NOMO-1 treated with dmso at 0.1 percent for 144 hours (cell line): ENCODE data around the gene ZIM2.
"Not testable (repeated sequence)": the region's sequence is repeated elsewhere in the genome, so short reads cannot be mapped to it uniquely, and the experiment has no call there.

Experiments used
- DNase-seq: peaks from one replicate; lab custom pipeline; 2025; ENCODE audit not compliant: unreplicated experiment; lab: John Stamatoyannopoulos, UW

Gene ZIM2

GRCh38 chr19:56840451-56841192 is at the start of gene ZIM2, which contains the start of gene PEG3:
Gene ZIM2 (minus strand): TSS chr19:56840726. CDS start chr19:56824277, 16,449 bp downstream.
Gene PEG3 (minus strand): TSS chr19:56840726. CDS start chr19:56824655, 16,071 bp downstream.
- no peak for DNase-seq

GRCh38 chr19:56885173-56885985 is 44.9 kb upstream of the ZIM2 start:
- DNase-seq = no peak

GRCh38 chr19:56884441-56884840 is 43.9 kb upstream of the ZIM2 start:
- no peak for DNase-seq

GRCh38 chr19:56880592-56881190 is 40.2 kb upstream of the ZIM2 start:
- no peak for DNase-seq

GRCh38 chr19:56877069-56877715 is 36.7 kb upstream of the ZIM2 start:
- DNase-seq = no peak

- DNase-seq = no peak
Measured at GRCh38 chr19:56875717-56876116, 35.2 kb upstream of the ZIM2 start.

GRCh38 chr19:56874530-56874929 is 34.0 kb upstream of the ZIM2 start:
- no peak for DNase-seq

- no peak for DNase-seq
Measured at GRCh38 chr19:56873493-56873892, 33.0 kb upstream of the ZIM2 start.

- DNase-seq = no peak
Measured at GRCh38 chr19:56869886-56870285, 29.4 kb upstream of the ZIM2 start.

GRCh38 chr19:56868446-56868845 is 27.9 kb upstream of the ZIM2 start:
- DNase-seq = no peak

- no peak for DNase-seq
Measured at GRCh38 chr19:56866538-56866937, 26.0 kb upstream of the ZIM2 start.

GRCh38 chr19:56864443-56865125 is 24.1 kb upstream of the ZIM2 start:
- DNase-seq = no peak

- no peak for DNase-seq
Measured at GRCh38 chr19:56862741-56863140, 22.2 kb upstream of the ZIM2 start.

- DNase-seq = not testable (repeated sequence)
Measured at GRCh38 chr19:56860409-56860808, 19.9 kb upstream of the ZIM2 start.

- no peak for DNase-seq
Measured at GRCh38 chr19:56858026-56858425, 17.5 kb upstream of the ZIM2 start.

GRCh38 chr19:56856822-56857221 is 16.3 kb upstream of the ZIM2 start:
- no peak for DNase-seq

GRCh38 chr19:56852361-56852760 is 11.8 kb upstream of the ZIM2 start:
- DNase-seq = not testable (repeated sequence)

GRCh38 chr19:56848166-56848565 is 7.6 kb upstream of the ZIM2 start:
- DNase-seq = no peak

- DNase-seq = no peak
Measured at GRCh38 chr19:56842412-56842811, 1.9 kb upstream of the ZIM2 start.

- DNase-seq = no peak
Measured at GRCh38 chr19:56841193-56841543, 642 bp upstream of the ZIM2 start.
